Measurements from ENCODE around the gene CDH13.

DNA sequence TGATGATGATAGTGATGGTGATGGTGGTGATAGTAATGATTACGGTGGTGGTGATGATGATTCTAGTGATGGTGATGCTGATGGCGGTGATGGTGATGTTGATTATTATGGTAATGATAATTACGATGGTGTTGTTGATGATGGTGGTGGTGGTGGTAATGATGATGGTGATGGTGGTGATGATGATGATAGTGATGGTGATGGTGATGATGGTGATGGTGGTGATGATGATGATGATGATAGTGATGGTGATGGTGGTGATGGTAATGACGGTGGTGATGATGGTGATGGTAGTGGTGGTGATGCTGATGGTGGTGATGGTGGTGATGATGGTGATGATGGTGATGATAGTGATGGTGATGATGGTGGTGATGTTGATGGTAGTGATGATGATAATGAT, 370.0 kb downstream of the CDH13 start:
- TF ChIP-seq POLR2A (IDR thresholded peaks at IDR 0.05) (no peak), CTCF (IDR thresholded peaks at IDR 0.05) (no peak)

All from adrenal gland (tissue), 5 donors.